Aorta (tissue), 5 donors: ENCODE results near the gene COX8A. TPM values are rescaled to one million over a fixed set of nuclear protein-coding genes. Genes with fewer than 3 reads are reported as not detected.

Experiments
- ATAC-seq: fragments of 200-7000 bp; cut with Tn5 transposase; one replicate; pipeline ENCODE4 v1.9.1; 2022; ENCODE audit warnings: moderate library complexity; ENCODE audit not compliant: low FRiP score
- DNase-seq, 2 donors: peaks; one replicate each; pipeline ENCODE4 v3.0.0-alpha.2; 2020
- H3K27ac ChIP-seq, 2 donors: one replicate each; pipeline ENCODE4 v1.5.1; 2013; ENCODE audit warnings: low read length in 2 of 2, mild to moderate bottlenecking in 2 of 2, moderate library complexity in 2 of 2, control low read depth in 1 of 2, inconsistent platforms in 1 of 2, low read depth in 1 of 2
- H3K27me3 ChIP-seq, 2 donors: one replicate each; pipeline ENCODE4 v1.6.1; 2013; ENCODE audit warnings: control low read depth in 1 of 2, low read length in 1 of 2, mild to moderate bottlenecking in 1 of 2, moderate library complexity in 1 of 2; ENCODE audit not compliant: insufficient read depth in 2 of 2, control insufficient read depth in 1 of 2
- H3K36me3 ChIP-seq, 2 donors: one replicate each; pipeline ENCODE4 v1.6.1; 2013; ENCODE audit warnings: control low read depth in 1 of 2, low read length in 1 of 2, mild to moderate bottlenecking in 1 of 2; ENCODE audit not compliant: insufficient read depth in 2 of 2, control insufficient read depth in 1 of 2
- H3K4me1 ChIP-seq, 2 donors: one replicate each; pipeline ENCODE4 v1.6.1; 2013; ENCODE audit warnings: low read length in 2 of 2, control low read depth in 1 of 2, mild to moderate bottlenecking in 1 of 2, moderate library complexity in 1 of 2; ENCODE audit not compliant: insufficient read depth in 2 of 2, control insufficient read depth in 1 of 2
- H3K4me3 ChIP-seq, 2 donors: one replicate each; pipeline ENCODE4 v1.5.1; 2013; ENCODE audit warnings: low read length in 2 of 2, control low read depth in 1 of 2, mild to moderate bottlenecking in 1 of 2
- H3K9me3 ChIP-seq: one replicate; pipeline ENCODE4 v1.6.1; 2013; ENCODE audit warnings: mild to moderate bottlenecking, low read length; ENCODE audit not compliant: control insufficient read depth
- WGBS, 2 donors: extraction: QIAGEN DNeasy Blood & Tissue Kit; methylation state at CpG; one replicate each; pipeline ENCODE4 v1.1.7; 2013; 5-methylcytosine and 5-hydroxymethylcytosine counted together
- intact Hi-C, 2 donors: fragments of 100-400 bp; cut with DNase I; formaldehyde crosslinking; loops; one replicate each; pipeline versions ENCODE4 v1.14.2 to v1.15.0; 2022
- long read RNA-seq, 2 donors: library from polyadenylated mRNA; unstranded; transcript quantifications; one replicate each; pipeline ENCODE4 v2.0.0, GENCODE V29; 2020 to 2021
- polyA plus RNA-seq, 2 donors: library from polyadenylated mRNA; stranded (reverse); fragments of 200-250 nt; gene quantifications; one replicate each; pipeline ENCODE4 v1.2.3, GENCODE V29; 2013
- total RNA-seq, 2 donors: library from RNA; stranded (reverse); fragmentation: NEBNext Ultra II Directional; extraction: Animal tissue kit (Norgen Biotek cat#: 25700); gene quantifications; one replicate each; pipeline ENCODE4 v1.2.1, GENCODE V29; 2021
- donor health status: healthy with polysubstance abuse.
- donor health status: Bipolar disorder and iron deficiency.
- donor health status: DM: no; HTN: no; CAD: no.
- donor health status: DM: no; HTN: no; CAD: no.
- donor health status: DM: yes; HTN: yes; CAD: no.

The COX8A gene
- total RNA-seq, result 100 to 1,000 TPM; 135 to 175 TPM
- polyA plus RNA-seq, result 100 to 1,000 TPM; 499 to 669 TPM
- long read RNA-seq, donor 1, transcript COX8A-201 (2 exons, 507 nt), result major isoform, 30 of 32 reads
- long read RNA-seq, donor 1, partial matches to known transcripts, result 0 of 32 reads
- long read RNA-seq, donor 1, other reads (novel, unspliced or antisense), result 2 of 32 reads
- long read RNA-seq, donor 2, transcript COX8A-201 (2 exons, 507 nt), result major isoform, 33 of 33 reads
- long read RNA-seq, donor 2, partial matches to known transcripts, result 0 of 33 reads
- long read RNA-seq, donor 2, other reads (novel, unspliced or antisense), result 0 of 33 reads

GRCh38 chr11:63974259-63975143 lies at the start of gene COX8A:
Gene COX8A, plus strand, starts transcription at chr11:63974620. Its CDS starts 61 bp downstream, at chr11:63974681.
- H3K4me3 ChIP-seq, result peak within 1 kb of the TSS; percentile 42 to 77
- intact Hi-C loops, result no loop called here
- DNase-seq (peak; percentile 98), ATAC-seq (peak; percentile 98)
- H3K4me1 ChIP-seq, result no peaks in the 10 kb centered on the region
- H3K9me3 ChIP-seq, result no peaks in the 10 kb centered on the region
- H3K27me3 ChIP-seq, result no peaks in the 10 kb centered on the region
- WGBS, 2 donors, result 0% methylated on average over 65 to 67 of the region's 67 CpGs
- peak within 1 kb of the TSS; percentile 67 to 96 for H3K27ac ChIP-seq
- no peaks in the 10 kb centered on the region for H3K36me3 ChIP-seq

- Histone ChIP-seq H3K4me1 (no peaks in the 10 kb centered on the region), H3K27me3 (no peaks in the 10 kb centered on the region), H3K36me3 (no peaks in the 10 kb centered on the region), H3K27ac (no peak overlapping the region), H3K9me3 (no peaks in the 10 kb centered on the region), H3K4me3 (no peak overlapping the region)
- WGBS, 2 donors, result 64 to 76% methylated on average over 5 of the region's 5 CpGs
- DNase-seq, result no peak
- intact Hi-C loops, result no loop called here
- no peak for ATAC-seq
Measured at GRCh38 chr11:63929616-63930015, 44.8 kb upstream of the COX8A start.

- no peaks in the 10 kb centered on the region for H3K4me1 ChIP-seq
- DNase-seq (no peak), ATAC-seq (no peak)
- no peaks in the 10 kb centered on the region for H3K9me3 ChIP-seq
- no peaks in the 10 kb centered on the region for H3K36me3 ChIP-seq
- no peak overlapping the region for H3K27ac ChIP-seq
- whole genome bisulfite sequencing, 2 donors, result 79 to 81% methylated on average over 6 of the region's 6 CpGs
- intact Hi-C loops, result no loop called here
- H3K27me3 ChIP-seq, result no peaks in the 10 kb centered on the region
- no peak overlapping the region for H3K4me3 ChIP-seq
Measured at GRCh38 chr11:63931045-63931444, 43.4 kb upstream of the COX8A start.

GRCh38 chr11:63931876-63932275 lies 42.5 kb upstream of the COX8A start:
- intact Hi-C loops, result no loop called here
- no peak for ATAC-seq
- H3K27me3 ChIP-seq, result no peaks in the 10 kb centered on the region
- no peaks in the 10 kb centered on the region for H3K4me1 ChIP-seq
- 91% methylated on average over 12 of the region's 12 CpGs for WGBS, 2 donors
- no peaks in the 10 kb centered on the region for H3K36me3 ChIP-seq
- no peak overlapping the region for H3K27ac ChIP-seq
- H3K4me3 ChIP-seq, result no peak overlapping the region
- H3K9me3 ChIP-seq, result no peaks in the 10 kb centered on the region
- no peak for DNase-seq

GRCh38 chr11:63933459-63933858 lies 41.0 kb upstream of the COX8A start:
- Histone ChIP-seq H3K4me3 (no peak overlapping the region), H3K36me3 (no peaks in the 10 kb centered on the region), H3K9me3 (no peaks in the 10 kb centered on the region), H3K27me3 (no peaks in the 10 kb centered on the region), H3K27ac (peak overlapping the region in 1 of 2 donors; percentile 12), H3K4me1 (no peaks in the 10 kb centered on the region)
- intact Hi-C loops, result no loop called here
- WGBS, 2 donors, result 0 to 6% methylated on average over 1 of the region's 1 CpG
- DNase-seq (no peak), ATAC-seq (no peak)

- Histone ChIP-seq H3K36me3 (no peaks in the 10 kb centered on the region), H3K9me3 (no peaks in the 10 kb centered on the region), H3K27ac (peak overlapping the region in 1 of 2 donors; percentile 48), H3K27me3 (no peaks in the 10 kb centered on the region), H3K4me1 (no peaks in the 10 kb centered on the region), H3K4me3 (peak overlapping the region in 1 of 2 donors; percentile 33)
- peak; percentile 8 for ATAC-seq
- intact Hi-C loops, result loop anchor here in 1 of 2 donors (2.0 kb wide), 1 partner anchor 99 kb away; the partner anchor contains the start of gene MARK2
- no peak for DNase-seq
- WGBS, 2 donors, result 28 to 29% methylated on average over 30 of the region's 30 CpGs
Measured at GRCh38 chr11:63937713-63938478, 36.5 kb upstream of the COX8A start.

- Histone ChIP-seq H3K4me1 (no peaks in the 10 kb centered on the region), H3K36me3 (no peaks in the 10 kb centered on the region), H3K27ac (peak within 1 kb of the TSS in 1 of 2 donors; percentile 48), H3K27me3 (no peaks in the 10 kb centered on the region), H3K9me3 (no peaks in the 10 kb centered on the region), H3K4me3 (peak within 1 kb of the TSS; percentile 33 to 71)
- ATAC-seq (peak; percentile 95), DNase-seq (peak; percentile 95 to 97)
- intact Hi-C loops, result loop anchor here in 1 of 2 donors (2.0 kb wide), 1 partner anchor 100 kb away; the partner anchor contains the start of gene MARK2
- WGBS, 2 donors, result 0% methylated on average over 48 to 92 of the region's 92 CpGs
Measured at GRCh38 chr11:63938479-63939396, 35.7 kb upstream of the COX8A start, which contains the start of gene NAA40. Gene NAA40, plus strand, starts transcription at chr11:63939002. Its CDS starts 95 bp downstream, at chr11:63939097.
